GM21526 (cell line): ENCODE results near the gene TLX1.
"Not testable (repeated sequence)": the region's sequence is repeated elsewhere in the genome, so short reads cannot be mapped to it uniquely, and the experiment has no call there.

Experiments used
- ATAC-seq: cut with Tn5 transposase; IDR thresholded peaks from one replicate; pipeline ENCODE4 v1.9.1; 2021; ENCODE audit warnings: moderate library complexity; ENCODE audit not compliant: unreplicated experiment, low FRiP score

Gene TLX1

GRCh38 chr10:101146392-101147251 lies 15.5 kb downstream of the TLX1 start:
- ATAC-seq = no peak

DNA sequence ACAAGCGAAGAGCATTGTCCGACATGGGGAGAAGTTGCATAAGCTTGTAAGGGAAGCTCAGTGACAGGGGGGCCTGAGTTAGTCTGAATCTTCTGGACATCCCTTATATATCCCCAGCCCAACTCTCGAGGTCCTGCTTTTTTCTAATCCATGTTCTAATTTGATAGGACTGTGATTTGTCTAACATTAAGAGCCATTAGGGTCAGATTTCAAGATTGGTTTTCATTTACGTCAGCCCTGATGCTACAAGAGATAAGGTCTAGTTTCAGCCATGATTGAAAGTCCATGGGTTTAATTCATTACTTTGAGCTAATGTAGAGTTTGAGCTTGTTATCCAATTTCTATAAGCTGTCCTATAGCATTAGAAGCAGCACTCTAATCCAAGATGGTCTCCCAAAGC lies 20.3 kb downstream of the TLX1 start:
- ATAC-seq = no peak

- no peak for ATAC-seq
Measured at GRCh38 chr10:101152316-101152715, 21.2 kb downstream of the TLX1 start.

DNA sequence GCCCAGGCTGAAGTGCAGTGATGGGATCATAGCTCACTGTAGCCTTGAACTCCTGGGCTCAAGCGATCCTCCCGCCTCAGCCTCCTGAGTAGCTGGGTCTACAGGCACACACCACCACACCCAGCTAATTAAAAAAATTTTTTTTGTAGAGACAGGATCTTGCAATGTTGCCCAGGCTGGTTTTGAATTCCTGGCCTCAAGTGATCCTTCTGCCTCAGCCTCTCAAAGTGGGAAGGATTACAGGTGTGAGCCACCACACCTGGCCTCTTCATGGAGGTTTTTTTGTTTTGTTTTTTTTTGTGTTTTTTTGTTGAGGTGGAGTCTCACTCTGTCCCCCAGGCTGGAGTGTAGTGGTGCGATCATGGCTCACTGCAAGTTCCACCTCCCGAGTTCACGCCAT lies 23.4 kb downstream of the TLX1 start:
- ATAC-seq = not testable (repeated sequence)

DNA sequence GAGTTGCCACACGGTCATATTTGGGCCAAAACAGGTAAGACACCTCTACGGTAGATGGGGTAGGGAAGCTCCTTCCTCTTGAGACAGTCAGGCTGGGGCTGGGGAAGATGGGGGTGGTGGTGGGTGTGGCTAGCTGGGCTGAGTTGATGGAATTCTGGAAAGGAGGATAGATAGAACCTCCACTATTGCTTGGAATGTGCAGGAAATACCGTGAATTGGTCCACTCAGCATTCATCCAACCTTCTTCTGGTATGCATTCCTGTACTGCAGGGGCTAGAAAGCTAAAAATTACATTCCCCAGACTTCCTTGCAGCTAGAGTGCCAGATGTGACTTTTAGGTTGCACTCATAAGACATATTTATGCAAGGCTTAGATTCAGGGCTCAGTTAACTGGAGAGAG lies 24.8 kb downstream of the TLX1 start:
- ATAC-seq = no peak

DNA sequence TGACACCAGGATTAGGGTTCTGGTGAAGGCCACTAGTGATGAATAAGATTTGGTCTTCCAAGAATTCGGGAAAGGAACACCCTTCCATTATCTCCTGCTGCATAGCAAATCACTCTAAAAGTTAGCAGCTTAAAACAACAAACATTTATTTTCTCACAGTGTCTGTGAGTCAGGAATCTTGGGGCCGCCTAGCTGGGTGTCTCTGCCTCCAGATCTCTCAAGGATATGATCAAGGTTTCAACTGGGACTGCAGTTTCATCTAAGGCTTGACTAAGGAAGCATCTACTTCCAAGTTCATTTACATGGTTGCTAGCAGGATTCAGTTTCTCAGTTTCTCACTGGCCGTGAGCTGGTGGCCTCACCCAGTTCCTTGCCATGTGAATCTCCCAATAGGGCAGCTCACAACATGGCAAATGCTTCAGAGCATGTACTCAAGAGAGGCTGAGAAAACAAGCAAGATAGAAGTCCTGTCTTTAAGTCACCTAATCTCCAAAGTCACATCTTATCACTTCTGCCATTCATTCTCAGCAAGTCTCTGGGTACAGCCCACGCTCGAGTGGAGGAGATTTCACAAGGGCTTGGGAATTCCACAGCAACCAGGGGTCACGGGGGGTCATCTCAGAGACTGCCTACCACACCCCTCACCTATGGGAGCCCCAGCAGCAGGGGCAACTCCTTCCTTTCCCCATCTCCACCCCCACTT lies 26.8 kb downstream of the TLX1 start:
- ATAC-seq = no peak

DNA sequence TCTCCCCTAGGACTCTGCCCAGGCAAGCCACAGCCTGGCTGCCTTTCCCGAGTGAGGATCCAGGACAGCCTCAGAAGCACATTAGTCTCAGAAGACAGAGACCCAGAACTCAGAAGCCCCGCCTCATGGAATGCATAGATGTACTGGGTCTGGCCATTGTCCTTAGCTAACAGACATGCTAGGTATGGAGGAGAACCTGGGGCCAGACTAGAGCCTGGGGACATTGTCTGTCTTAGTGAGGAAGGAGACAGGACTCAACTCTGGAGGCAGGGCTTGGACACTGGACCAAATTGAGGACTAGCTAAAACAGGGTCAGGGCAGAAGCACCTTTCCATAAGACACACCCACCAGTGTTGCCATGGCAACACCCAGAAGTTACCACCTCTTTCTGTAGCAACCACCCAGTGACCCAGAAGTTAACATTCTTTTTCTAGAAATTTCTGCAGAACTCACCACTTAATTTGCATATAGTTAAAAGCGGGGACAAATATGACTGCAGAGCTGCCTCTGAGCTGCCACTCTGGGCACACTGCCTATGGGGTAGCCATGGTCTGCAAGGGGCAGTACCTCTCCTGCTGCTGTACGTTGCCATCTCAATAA lies 27.5 kb downstream of the TLX1 start:
- no peak for ATAC-seq

GRCh38 chr10:101161494-101162299 lies 30.6 kb downstream of the TLX1 start:
- no peak for ATAC-seq

- no peak for ATAC-seq
Measured at GRCh38 chr10:101162677-101163076, 31.6 kb downstream of the TLX1 start.

GRCh38 chr10:101164020-101164419 lies 32.9 kb downstream of the TLX1 start:
- no peak for ATAC-seq

- no peak for ATAC-seq
Measured at GRCh38 chr10:101165736-101166135, 34.6 kb downstream of the TLX1 start.

DNA sequence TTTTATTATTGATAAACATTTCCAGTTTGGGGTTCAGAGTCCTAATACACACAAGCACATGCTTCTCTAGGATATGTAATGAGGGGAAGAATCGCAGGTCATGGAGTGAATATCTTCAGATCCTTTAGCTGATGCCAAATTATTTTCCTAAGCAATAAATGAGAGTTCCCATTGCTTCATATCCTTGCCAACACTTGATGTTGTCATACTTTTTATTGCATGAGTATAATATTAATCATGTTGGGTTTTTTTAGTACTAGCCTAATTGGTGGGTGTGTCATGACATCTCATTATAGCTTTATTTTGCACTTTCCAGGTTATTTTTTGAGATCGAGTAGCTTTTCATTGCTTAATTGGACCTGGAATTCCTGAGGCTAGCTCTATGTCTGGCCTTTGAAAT lies 35.3 kb downstream of the TLX1 start:
- ATAC-seq = no peak

GRCh38 chr10:101172741-101173140 lies 41.6 kb downstream of the TLX1 start:
- ATAC-seq = no peak

GRCh38 chr10:101174319-101174718 lies 43.2 kb downstream of the TLX1 start:
- no peak for ATAC-seq

DNA sequence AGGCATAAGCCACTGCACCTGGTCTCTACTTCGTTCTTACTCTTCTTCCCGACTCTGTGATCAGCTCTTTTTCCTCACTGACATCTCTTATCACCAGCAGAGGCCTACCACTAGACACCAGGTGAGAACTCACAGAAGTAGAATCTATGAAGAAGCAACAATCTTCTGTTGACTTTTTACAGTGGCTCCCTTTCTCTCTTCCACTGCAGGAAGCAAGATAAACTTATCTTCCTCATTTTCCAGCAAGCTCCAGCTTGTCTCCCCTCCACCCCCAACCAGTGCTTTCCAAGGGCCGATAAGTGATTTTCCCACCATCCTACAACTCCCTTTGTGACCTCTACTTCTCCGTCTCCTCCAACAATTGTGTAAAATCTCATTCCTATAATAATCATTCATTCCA lies 45.5 kb downstream of the TLX1 start:
- ATAC-seq = no peak

DNA sequence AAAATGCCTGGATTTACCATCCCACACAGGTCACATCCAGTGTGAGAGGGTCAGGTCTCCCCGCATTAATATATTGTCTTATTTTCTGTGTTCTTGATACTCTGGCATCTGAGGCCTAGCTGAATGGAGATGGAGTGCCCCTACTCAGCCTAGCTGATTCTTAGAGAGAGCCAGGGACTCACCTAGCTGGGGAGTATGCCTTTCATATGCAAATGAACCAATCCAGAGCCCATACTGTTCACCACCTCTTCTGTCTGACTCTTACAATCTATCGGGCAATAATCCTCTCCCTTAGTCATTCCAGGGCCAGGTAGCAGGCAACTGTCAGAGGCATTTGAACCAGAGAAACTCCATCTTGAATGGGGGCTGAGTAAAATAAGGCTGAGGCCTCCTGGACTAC lies 51.8 kb downstream of the TLX1 start:
- no peak for ATAC-seq

GRCh38 chr10:101183458-101184183 lies 52.5 kb downstream of the TLX1 start:
- no peak for ATAC-seq
